Tibial nerve (tissue), 4 donors: Measurements from ENCODE around the gene NUP210.

ENCODE experiments used
- CTCF ChIP-seq, 5 experiments: fragments of 200-600 bp in 3 of 5; fragments of 450-650 bp in 2 of 5; sonication (generic) in 3 of 5; IDR thresholded peaks; one replicate each; pipeline ENCODE4 v1.5.1; 2016 to 2019; ENCODE audit warnings: antibody characterized with exemption in 5 of 5, mild to moderate bottlenecking in 3 of 5, moderate library complexity in 2 of 5
- EP300 ChIP-seq, 2 donors: sonication (generic); formaldehyde crosslinking; IDR thresholded peaks; one replicate each; pipeline ENCODE4 v1.6.1; 2017; ENCODE audit warnings: antibody characterized with exemption in 2 of 2, mild to moderate bottlenecking in 1 of 2
- POLR2A ChIP-seq, 2 donors: fragments of 450-650 bp; IDR thresholded peaks; one replicate each; pipeline ENCODE4 v1.6.1; 2017; ENCODE audit warnings: antibody characterized with exemption in 2 of 2, mild to moderate bottlenecking in 2 of 2, moderate library complexity in 2 of 2

GRCh38 chr3:13368834-13369233, 51.3 kb downstream of the NUP210 start:
- TF ChIP-seq CTCF (IDR thresholded peaks at IDR 0.05): no peak
- no peak for TF ChIP-seq EP300 (IDR thresholded peaks at IDR 0.05)
- no peak for TF ChIP-seq POLR2A (IDR thresholded peaks at IDR 0.05)
